Measurements from ENCODE around the gene MTCP1.

Gene MTCP1, protein sequence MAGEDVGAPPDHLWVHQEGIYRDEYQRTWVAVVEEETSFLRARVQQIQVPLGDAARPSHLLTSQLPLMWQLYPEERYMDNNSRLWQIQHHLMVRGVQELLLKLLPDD

DNA sequence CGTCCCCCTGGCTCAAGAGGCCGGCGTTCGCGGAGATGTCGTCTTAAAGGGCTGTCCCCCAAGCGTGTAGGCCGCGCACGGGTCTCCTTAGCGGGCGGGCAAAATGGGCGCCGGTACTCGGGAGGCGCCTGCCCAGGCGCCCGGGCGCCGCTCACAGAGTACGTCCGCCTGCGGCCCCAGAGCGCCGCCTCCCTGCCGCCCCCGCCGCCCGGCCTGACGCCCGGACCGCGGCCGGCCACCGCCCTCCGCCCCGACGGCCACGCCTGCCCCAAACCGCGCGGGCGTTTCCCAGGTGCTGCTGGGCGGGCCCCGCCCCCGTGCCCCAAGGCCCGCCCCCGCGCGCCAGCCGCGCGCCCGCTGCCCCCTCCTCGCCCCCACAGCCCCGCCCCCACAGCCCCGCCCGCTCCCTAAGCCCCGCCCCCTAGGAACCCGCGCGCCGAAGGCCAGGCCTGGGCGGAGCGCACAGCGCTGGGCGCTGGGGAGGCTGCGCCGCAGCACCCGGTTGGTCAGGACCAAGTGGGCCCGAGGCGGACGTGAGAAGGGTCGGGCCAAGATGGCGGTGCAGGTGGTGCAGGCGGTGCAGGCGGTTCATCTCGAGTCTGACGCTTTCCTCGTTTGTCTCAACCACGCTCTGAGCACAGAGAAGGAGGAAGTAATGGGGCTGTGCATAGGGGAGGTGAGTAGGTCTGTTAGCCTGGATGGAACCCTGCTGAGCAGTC lies at the start of gene MTCP1, which contains the start of the genes BRCC3 and CMC4:
TSS of gene MTCP1 (minus strand) at position 162 of the 719 bp plus-strand sequence. CDS start 5,126 bp downstream, outside the sequence.
TSS of gene BRCC3 (plus strand) at position 534 of the 719 bp plus-strand sequence. CDS start at position 554, 20 bp downstream.
TSS of gene CMC4 (minus strand) at position 162 of the 719 bp plus-strand sequence. CDS start 7,113 bp downstream, outside the sequence.
- DNase-seq (ENCODE audit: low spot score) = peak; percentile 86

DNA sequence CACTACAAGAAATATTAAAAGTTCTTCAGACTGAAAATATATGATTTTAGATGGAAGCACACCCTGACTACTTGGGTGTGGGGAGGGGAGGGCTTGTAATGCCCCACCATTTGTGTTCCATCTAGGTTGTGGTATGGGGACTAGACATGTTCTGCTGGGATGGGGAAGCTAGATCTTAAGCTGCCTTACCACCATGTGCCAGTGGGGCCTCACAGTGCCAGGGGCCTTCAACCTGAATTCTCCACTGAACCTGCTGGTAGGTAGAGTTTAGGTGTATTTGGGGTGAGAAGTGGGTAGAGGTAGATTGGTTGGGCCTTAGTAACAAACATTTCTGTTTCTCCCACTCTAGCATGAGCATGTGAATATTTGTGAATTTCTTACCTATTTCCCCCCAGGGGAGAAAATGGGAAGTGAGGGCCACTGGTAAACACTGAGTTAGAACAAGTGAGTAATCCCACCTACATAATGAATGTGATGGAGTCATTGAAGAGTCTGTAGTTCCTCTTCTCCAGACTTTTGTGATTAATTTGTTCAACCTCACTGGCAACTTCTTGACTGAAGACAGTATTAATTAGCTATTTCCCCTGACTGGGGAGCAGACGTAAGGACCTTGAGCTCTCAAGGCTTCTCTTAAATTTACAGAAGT lies 44.4 kb upstream of the MTCP1 start:
- no peak for DNase-seq (ENCODE audit: low spot score)

GRCh38 chrX:155113097-155113496 lies 42.2 kb upstream of the MTCP1 start:
- no peak for DNase-seq (ENCODE audit: low spot score)

DNA sequence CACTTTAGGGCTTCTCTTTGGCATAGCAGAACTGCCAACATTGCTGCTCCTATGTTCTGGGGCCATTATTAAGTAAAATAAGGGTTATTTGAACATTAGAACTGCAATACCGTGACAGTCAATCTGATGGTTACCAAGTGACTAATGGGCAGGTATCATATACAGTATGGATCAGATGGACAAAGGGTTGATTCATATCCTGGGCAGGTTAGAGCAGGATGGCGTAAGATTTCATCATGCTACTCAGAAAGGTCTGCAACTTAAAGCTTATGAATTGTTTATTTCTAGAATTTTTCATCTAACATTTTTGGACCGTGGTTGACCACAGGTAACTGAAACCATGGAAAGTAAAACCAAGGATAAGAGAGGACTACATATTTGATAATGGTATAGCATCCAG lies 41.2 kb upstream of the MTCP1 start:
- no peak for DNase-seq (ENCODE audit: low spot score)

DNA sequence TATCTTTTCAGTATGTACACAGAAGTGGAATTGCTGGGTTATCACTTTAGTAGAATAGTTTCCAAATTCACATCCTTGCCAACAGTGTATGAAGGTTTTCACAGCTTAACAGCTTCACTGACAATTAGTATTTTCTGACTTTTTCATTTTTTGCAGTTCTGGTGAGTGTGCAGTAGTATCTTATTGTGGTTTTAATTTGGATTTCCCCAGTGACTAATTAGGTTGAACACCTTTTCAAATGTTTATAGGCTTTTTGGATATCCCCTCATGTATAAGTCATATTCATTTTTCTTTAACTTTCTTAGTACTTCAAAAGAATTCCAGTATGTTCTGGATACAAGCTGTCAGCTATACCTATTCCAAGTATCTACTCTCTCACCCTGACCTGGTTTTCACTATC lies 37.5 kb upstream of the MTCP1 start:
- DNase-seq (ENCODE audit: low spot score) = no peak

DNA sequence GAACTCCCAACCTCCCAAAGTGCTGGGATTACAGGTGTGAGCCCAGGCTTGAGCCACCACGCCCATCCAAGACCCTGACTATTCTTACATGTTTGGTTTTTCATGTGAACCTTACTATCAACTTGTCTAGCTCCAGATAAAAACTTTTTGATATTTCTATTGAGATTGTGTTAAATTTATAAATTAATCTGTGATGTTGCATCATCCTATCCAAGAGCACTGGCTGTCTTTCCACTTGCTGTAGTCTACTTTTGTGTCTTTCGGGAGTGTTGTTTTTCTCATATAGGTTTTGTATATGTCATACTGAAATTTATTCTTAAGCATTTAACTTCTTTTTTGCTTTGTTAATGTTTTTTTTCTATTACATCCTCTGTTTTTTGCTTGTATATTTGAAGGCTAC lies 35.0 kb upstream of the MTCP1 start:
- no peak for DNase-seq (ENCODE audit: low spot score)

- peak; percentile 55 for DNase-seq (ENCODE audit: low spot score)
Observed at GRCh38 chrX:155094468-155095061, 23.6 kb upstream of the MTCP1 start.

GRCh38 chrX:155086961-155087735 lies 16.2 kb upstream of the MTCP1 start:
- no peak for DNase-seq (ENCODE audit: low spot score)

DNA sequence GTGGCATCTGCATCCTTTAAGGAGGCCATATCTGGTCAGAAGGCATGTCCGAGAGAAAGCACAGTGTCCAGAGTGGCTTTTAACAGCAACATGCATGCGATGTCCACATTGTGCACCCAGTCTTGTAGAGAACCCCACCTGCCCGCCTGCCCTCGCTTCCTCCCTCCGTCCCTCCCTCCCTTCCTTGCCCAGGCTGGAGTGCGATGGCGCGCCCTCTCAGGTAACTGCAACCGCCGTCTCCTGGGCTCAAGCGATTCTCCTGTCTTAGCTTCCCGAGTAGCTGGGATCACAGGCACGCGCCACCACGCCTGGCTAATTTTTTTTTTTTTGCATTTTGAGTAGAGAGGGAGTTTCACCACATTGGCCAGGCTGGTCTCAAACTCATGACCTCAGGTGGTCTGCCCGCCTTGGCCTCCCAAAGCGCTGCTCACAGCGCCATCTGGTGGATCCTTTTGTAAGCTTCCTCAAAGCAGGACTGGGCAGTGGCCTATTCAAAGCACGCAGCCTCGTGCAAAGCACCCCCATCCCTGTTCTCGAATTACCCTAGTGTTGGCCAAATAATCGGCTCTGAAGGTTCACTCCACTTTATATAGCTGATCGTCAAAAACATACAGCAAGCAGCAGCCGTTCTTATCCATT lies 15.4 kb upstream of the MTCP1 start:
- DNase-seq (ENCODE audit: low spot score) = peak; percentile 53

DNA sequence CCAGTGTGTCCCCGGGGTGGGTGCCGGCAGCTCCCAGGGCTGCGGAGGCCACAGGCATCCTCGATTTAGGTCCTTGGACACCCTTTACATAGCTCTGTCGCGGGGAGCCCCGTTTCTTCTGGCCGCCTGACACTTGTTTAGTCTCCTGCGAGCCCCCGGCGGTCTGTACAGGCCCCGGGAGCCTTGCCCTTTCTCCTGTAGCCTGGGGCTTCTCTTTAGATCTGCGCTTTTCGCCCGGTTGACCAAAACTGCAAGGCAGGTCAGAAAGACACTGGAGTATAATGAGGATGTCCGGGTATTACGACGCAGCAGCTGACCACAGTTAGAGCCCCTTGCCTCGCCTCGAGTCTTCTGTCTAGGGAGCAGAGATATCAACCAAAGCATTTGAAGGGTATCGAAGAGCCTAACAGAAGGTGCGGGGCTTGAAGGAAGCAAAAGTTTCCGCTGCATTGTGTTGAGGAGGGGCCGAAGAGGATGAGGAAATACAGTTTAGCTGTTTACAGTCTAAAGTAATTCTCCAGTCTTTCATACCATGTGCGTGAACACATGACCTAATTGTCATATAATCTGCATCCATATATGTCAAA lies 851 bp upstream of the MTCP1 start:
- peak; percentile 39 for DNase-seq (ENCODE audit: low spot score)

GRCh38 chrX:155070663-155070974 lies 317 bp downstream of the MTCP1 start:
- no peak for DNase-seq (ENCODE audit: low spot score)

DNA sequence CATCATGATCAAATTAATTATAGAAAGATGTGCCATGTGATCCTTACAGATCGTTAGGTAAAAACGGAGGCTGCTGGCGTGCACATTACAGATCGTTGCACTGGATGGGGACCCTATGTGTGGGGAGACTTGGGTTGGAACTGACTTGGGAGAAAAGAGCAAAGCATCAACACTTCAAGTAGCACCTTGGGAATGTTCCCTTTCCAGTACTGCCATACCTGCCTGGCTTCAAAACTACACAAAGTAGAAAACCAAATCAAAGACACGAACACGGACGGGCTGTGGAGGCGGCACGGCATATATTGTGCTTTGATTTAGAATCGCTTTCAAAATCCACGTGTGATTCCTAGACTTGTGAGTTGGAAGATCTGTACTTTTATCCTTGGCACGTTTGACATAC lies 898 bp downstream of the MTCP1 start:
- DNase-seq (ENCODE audit: low spot score) = peak; percentile 26

DNA sequence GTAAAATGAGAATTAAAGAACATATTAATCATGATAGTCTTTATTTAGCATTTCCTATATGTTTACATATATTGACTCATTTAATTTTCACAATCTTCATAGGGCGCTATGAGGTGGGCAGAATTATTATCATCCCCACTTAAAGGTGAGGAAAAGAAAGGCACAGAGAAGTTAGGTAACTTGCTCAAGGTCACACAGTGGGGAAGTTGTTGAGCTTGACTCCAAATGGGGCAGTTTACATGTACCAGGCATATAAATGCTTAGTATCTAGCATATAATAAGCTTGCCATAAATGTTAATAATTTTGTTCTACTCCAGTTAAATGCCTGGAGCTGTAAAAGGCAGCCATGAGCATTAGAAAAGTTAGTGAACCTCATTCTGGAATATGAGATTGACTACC lies 1.5 kb downstream of the MTCP1 start:
- no peak for DNase-seq (ENCODE audit: low spot score)

DNA sequence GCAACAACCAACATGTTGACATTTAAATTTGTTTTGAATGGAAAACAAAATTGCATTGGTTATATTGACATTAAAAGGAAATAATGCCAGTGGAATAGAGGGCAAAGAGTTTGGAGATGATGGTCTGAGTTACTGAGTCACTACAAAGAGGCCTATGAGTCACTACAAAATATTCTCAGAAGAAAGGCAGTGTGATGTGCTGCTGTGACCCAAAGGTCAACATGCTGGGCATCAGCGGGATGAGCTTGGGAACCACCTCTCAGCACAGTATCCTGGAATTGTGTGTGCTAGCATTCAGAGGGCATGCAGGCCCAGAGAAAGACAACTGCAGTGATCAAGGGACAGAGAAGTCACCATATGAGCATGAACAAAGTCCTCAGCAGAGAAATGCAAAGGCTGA lies 2.8 kb downstream of the MTCP1 start:
- no peak for DNase-seq (ENCODE audit: low spot score)

DNA sequence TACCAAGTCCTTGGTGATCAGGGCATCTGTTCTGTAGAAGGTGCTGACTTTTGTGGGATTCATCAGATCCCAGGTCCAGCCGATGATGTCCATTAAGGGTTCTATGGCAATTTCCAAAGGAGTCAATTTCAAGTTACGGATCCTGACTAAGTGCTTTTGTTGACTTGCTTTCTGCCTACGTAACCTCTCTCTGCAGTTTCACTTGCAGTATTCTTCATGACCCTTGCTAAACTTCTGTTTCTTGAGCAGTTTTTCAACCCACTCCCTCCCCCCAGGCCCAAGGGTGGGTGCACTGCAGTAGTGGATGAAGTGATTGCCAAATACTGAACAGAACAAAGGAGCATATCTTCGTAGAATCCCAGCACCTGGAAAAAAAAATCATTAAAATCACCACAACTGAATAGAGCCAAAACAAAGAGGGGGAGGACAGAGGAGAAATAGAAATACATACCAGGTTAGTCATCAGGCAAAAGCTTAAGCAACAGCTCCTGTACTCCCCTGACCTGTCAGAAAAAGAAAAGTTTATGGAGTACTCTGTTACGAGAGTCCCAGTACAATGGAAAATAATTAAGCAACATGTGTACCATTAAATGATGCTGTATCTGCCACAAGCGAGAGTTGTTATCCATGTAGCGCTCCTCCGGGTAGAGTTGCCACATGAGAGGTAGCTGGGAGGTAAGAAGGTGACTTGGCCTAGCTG lies 5.8 kb downstream of the MTCP1 start:
- no peak for DNase-seq (ENCODE audit: low spot score)

DNA sequence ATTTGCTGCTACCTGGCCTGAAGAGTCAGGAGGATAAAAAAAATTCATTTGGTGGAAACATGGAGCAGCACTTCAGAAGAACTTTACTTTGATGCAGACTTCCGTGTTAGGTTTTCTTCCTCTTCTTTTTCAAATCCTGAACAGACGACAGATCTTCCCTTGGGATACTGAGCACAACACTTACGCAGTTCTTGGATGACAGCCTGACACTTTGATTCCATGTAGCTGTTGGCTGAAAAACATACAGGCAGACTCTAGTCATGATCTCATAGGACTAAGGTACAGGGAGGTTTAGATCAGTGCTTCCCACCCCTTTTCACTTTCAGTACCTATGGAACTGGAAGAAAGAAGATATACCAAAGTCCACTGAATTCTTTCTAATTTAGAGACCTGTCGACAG lies 9.2 kb downstream of the MTCP1 start:
- DNase-seq (ENCODE audit: low spot score) = no peak

DNA sequence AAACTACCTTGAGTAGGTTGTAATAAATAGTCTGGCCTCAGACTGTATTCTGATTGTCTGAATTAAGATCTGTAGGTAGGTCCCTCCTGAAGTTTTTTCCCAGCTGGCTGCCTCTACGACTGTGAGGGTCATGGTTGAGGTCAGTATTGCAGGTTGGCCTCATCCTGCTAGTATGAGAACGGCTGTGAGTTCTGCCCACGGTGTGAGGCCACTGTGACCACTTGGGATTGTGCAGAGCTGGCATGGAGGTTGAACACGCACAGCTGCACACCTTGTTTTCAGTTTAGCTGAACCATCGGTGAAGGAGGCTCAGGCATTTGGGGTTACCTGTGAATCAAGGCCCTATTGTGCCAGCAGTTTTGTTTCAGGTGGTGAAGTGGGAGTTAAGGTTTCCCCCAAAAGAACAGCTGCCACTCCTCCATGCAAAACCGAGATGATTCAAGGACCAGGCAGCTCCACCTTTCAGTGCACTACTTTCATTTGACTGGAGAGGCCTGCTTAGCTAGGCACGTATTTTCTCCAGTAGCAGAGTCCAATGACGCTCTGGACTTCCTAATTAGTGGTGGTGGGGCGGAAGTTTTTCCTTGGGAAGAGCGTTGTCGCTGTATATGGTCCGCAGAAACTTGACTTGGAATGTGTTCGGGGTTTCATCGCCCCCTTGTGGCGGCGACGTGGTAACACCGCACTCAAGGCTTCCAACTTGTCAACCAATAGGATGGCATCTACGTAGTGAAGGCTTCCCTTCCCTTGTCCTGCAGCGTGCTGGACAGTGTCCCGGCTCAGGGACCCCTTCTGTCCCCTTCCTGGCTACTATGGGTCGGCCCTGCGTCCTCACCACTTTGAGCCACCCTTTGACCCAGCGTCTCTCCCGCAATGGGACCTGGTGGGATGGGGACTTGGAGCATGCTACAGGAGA lies 13.8 kb downstream of the MTCP1 start:
- DNase-seq (ENCODE audit: low spot score) = peak; percentile 50

DNA sequence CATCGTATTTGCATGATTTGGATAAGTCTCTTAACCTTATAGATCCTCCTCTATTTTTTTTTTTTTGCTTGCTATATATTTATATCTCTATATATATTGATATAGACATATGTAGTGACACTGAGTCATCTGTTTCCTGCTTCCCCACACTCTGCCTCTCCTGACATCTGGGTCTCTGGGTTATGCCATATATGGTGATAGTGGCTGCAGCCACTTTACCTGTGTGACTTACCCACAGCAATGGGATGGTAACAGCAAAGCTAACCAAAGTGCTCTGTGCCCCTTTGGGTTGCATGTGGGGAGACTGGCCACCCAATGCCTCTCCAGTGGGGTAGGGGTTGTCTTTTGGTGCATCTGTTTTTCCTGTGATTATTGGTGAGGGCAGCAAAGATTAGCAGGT lies 14.5 kb downstream of the MTCP1 start:
- DNase-seq (ENCODE audit: low spot score) = no peak

DNA sequence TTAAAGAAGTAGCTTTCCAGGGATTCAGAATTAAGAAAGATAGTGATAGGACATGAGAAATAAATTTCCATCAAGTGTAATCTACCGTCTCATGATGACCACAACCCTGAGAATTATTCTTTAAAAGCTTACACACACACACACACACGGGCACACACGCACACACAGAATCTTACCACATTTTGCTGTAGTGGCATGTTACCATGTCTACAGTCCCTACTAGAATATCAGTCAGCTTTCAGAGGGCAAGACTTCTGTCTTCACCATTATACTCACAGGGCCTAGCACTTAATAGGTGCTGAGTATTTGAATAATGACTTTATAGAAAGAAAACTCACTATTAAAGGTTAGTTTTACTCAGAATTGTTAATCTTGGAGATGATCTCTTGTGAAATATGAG lies 15.4 kb downstream of the MTCP1 start:
- no peak for DNase-seq (ENCODE audit: low spot score)

DNA sequence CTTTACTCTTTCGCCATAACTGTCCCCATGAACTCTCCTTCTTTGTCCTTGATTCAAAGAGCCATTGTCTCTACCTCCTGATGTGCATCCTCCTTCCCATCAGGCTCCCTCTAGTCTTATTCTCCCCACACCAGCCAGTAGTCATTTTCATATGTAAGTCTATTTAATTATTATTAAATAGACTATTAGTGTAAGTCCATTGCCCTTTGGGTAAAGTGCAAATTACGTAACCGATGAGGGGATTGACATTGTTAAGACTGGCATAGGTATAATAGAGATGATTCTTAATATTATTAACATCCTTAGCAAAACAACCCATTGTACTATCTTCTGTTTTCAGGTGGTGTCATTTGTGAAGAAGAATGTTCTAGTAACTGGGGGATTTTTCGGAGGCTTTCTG lies 16.7 kb downstream of the MTCP1 start:
- no peak for DNase-seq (ENCODE audit: low spot score)

Measured in NAMALWA (cell line).